ENCODE results near the gene ERBB2. TPM values are rescaled to one million over a fixed set of nuclear protein-coding genes. Genes with fewer than 3 reads are reported as not detected.

ERBB2 gene
- total RNA-seq, 1 experiment from 2014 or later = 216 TPM

DNA sequence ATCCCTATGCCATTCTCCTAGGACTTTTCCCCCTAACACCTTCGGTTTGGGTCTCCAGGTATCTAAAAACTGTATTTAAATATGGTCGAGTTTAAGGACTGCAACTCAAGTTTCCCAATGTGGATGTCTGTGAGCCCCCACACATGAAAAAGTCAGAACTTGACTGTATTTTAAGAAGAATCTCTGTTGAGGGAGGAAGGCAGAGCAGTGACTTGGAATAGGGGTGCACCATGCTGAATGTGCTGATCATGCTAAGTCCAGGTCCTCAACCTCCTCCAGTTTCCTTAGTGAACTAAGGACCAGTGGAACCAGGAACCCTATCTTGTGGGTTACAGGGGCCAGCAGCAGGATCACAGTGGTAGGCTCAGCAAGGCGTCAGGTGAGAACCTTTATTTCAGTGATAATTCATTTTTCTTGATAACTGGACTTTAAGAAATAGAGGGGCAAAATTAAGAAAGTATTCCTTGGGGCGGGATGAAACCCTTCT is 57.4 kb downstream of the ERBB2 start:
- Histone ChIP-seq H4K20me1 (ENCODE audit: control insufficient read depth, insufficient read depth, insufficient read length) (peaks cover 2% of the 10 kb centered on the region), H3K79me1 (ENCODE audit: insufficient read depth, low read depth, low read length, poor library complexity, severe bottlenecking) (no peaks in the 10 kb centered on the region), H2BK5ac (ENCODE audit: insufficient read length, low read length) (no peak overlapping the region), H3K23ac (ENCODE audit: insufficient read length, low read depth, low read length) (no peak overlapping the region), H3K27me3 (ENCODE audit: insufficient read depth, low read length) (no peaks in the 10 kb centered on the region), H2AFZ (ENCODE audit: low read length) (no peak overlapping the region), H3K56ac (ENCODE audit: insufficient read length, low read depth, low read length) (no peak overlapping the region), H2BK120ac (ENCODE audit: low read depth, low read length, poor library complexity, severe bottlenecking) (no peak overlapping the region), H3K4me1 (ENCODE audit: insufficient read depth, low read length) (peaks cover 2% of the 10 kb centered on the region; the same call in 1 of the 2 replicates), H3K27ac (ENCODE audit: insufficient read length, low read depth, low read length) (no peak overlapping the region), H3K18ac (ENCODE audit: insufficient read length, low read depth, low read length) (no peak overlapping the region), H2AK5ac (ENCODE audit: insufficient read length, low read length) (no peak overlapping the region), H3K4me2 (ENCODE audit: insufficient read depth, insufficient read length, low read length) (no peak overlapping the region), H3T11ph (ENCODE audit: low read length) (no peak overlapping the region), H2BK12ac (ENCODE audit: insufficient read length, low read depth, low read length) (no peak overlapping the region), H2BK15ac (ENCODE audit: low read depth, low read length) (no peak overlapping the region), H4K8ac (replicated peaks; ENCODE audit: insufficient read length, low read depth, low read length) (no peak overlapping the region), H3K79me2 (ENCODE audit: insufficient read depth, low read length) (no peaks in the 10 kb centered on the region), H3K14ac (ENCODE audit: insufficient read depth, low read length) (no peak overlapping the region), H3K4ac (ENCODE audit: low read depth, low read length) (no peak overlapping the region), H3K23me2 (ENCODE audit: insufficient read length, low read depth, low read length, poor library complexity, severe bottlenecking) (peaks cover 3% of the 10 kb centered on the region), H4K5ac (ENCODE audit: insufficient read length, low read depth, low read length) (no peak overlapping the region), H2BK20ac (ENCODE audit: low read depth, low read length, poor library complexity, severe bottlenecking) (no peak overlapping the region), H3K9me3 (ENCODE audit: control insufficient read depth, low read depth, low read length) (no peaks in the 10 kb centered on the region), H3K9ac (ENCODE audit: extremely low read depth, insufficient read length, low read length) (no peak overlapping the region), H4K91ac (ENCODE audit: insufficient read length, low read depth, low read length) (no peak overlapping the region)
- Mint-ChIP-seq H3K27ac (no peak overlapping the region), H3K27me3 (ENCODE audit: low read depth) (peaks cover 32% of the 10 kb centered on the region), H3K4me1 (peaks cover 38 to 45% of the 10 kb centered on the region in 2 experiments), H3K4me3 (no peak overlapping the region), H3K36me3 (ENCODE audit: insufficient read depth in 1 of 3, low read depth in 3 of 3) (peaks cover 0 to 3% (median 0%) of the 10 kb centered on the region in 3 experiments; a peak in 1 of 7 replicates), H3K9me3 (no peaks in the 10 kb centered on the region; a peak in 2 of 5 replicates)
- TF ChIP-seq, protein P1, sequence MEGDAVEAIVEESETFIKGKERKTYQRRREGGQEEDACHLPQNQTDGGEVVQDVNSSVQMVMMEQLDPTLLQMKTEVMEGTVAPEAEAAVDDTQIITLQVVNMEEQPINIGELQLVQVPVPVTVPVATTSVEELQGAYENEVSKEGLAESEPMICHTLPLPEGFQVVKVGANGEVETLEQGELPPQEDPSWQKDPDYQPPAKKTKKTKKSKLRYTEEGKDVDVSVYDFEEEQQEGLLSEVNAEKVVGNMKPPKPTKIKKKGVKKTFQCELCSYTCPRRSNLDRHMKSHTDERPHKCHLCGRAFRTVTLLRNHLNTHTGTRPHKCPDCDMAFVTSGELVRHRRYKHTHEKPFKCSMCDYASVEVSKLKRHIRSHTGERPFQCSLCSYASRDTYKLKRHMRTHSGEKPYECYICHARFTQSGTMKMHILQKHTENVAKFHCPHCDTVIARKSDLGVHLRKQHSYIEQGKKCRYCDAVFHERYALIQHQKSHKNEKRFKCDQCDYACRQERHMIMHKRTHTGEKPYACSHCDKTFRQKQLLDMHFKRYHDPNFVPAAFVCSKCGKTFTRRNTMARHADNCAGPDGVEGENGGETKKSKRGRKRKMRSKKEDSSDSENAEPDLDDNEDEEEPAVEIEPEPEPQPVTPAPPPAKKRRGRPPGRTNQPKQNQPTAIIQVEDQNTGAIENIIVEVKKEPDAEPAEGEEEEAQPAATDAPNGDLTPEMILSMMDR (conservative IDR thresholded peaks at IDR 0.05) = no peak
- WGBS (ENCODE audit: extremely low coverage, insufficient read length, low lambda C conversion rate) = no CpG with 5 or more reads among the region's 4 CpGs
- no peak for DNase-seq
